Brain pericyte (primary cell): ENCODE data around the gene PPP2R2D.
"Not testable (repeated sequence)": the region's sequence is repeated elsewhere in the genome, so short reads cannot be mapped to it uniquely, and the experiment has no call there.

Experiments used
- DNase-seq: peaks from one replicate; pipeline ENCODE4 v3.0.0-alpha.2; 2012; ENCODE audit warnings: low read depth, low spot score

Gene PPP2R2D

GRCh38 chr10:131948501-131948900, 47.7 kb downstream of the PPP2R2D start:
- DNase-seq, result no peak

- DNase-seq, result no peak
These were observed 48.4 kb downstream of the PPP2R2D start for GRCh38 chr10:131949041-131949862.

DNA sequence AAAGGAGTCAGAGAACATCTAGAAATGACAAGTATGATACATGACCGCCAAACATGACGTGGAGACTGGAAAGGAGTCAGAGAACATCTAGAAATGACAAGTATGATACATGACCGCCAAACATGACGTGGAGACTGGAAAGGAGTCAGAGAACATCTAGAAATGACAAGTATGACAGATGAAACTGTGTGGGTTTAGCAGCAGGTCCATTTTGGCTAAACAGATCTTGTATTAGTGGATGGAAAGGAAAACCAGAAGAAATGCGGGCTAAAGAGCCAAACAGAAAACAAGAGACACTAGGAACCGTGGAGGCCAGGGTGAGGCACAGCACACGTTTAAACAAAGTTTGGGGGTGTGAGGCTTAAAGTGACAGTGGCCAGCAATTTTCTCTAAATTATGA, 49.1 kb downstream of the PPP2R2D start:
- DNase-seq, result not testable (repeated sequence)

DNA sequence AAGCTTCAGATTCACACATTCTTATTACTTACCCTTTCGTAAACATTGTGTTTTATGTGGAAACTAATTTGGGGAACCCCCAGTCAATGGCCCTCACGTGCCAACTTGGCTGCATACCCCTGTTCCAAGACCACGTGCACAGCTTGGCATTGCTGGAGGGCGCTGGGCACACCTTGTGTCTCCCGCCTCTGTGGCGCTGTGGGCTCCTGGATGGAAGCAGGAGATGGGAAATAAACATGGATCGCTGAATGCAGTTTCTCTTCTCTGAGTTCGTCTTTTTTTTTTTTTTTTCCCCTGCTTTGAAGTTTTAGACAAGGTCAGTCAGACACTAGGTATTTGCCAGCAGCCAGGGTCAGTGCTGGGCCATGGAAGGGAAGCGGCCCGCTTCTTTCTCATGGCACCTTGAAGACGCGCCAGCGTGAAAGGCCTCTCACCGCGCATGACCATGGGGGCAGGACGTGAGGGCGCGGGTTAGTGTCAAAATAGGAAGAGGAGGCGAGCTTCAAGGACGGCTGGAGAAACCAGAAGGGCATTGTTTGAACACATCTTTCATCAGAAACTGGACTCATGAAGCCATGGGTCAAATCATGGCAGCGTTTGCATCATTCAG, 53.7 kb downstream of the PPP2R2D start:
- DNase-seq, result no peak

- DNase-seq, result no peak
These were observed 55.0 kb downstream of the PPP2R2D start for GRCh38 chr10:131955591-131956340.

DNA sequence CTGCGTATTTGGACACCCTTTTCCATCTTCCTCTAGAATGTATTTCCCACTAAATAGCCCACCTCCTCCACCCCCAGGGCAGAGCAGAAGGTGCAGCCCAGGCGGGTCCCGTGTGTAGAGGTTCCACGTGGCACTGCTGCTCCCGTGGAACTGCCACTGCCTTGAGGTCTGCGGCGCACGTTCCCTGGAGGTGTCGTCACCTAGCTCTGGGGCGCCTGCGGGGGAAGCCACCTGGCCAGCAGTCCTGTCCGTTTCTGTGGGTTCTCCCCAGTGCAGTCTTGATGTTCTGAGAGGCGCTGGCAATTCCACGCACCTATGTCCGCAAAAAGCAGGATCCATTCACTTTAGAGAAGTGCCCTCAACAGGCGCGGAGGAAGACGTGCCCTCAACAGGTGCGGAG, 59.0 kb downstream of the PPP2R2D start:
- no peak for DNase-seq

- DNase-seq, result no peak
These were observed 59.8 kb downstream of the PPP2R2D start for GRCh38 chr10:131960631-131961046.

- DNase-seq, result no peak
These were observed 60.4 kb downstream of the PPP2R2D start for GRCh38 chr10:131961047-131961776.

DNA sequence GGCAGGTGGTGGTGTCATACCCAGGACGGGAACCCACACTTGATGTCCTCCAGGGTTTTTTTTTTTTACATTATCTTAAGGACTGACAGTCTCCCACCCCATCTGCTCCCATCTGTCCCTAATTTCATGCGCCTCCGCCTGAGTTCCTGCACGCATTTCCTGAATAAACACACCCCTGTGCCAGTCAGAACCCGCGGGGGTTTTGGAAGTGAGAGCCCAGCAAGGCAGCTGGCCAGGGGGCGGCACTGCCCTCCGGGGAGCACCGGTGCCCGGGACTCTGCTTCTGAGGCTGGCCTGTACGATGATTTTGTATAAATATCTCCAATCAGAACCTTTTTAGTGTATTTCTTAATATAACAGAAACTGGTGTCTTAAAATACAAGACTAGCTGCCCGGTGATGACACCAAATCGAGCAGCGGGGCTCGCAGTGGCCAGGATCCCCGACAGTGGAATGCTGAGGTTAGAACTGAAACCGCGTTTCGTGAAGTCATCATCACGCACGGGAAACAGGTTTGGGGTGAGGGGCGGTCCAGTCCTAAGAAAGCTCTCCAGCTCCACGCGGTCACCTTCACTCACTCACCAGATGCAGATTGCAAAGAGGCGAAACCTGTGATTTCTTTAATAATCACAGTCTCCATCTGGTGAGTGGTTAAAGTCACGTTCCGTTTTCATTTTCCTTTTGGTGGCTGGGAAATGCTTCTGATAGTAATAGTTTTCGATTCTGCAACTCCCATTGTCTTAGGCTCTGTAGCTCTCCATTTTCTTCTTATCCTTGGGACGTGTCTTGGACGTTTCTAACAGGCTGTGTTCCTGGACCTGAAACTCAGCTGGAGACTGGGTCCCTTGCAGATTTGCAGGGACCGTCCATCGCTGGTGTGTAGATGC, 61.2 kb downstream of the PPP2R2D start:
- DNase-seq, result no peak

- no peak for DNase-seq
These were observed 62.5 kb downstream of the PPP2R2D start for GRCh38 chr10:131963350-131963749.

- no peak for DNase-seq
These were observed 63.0 kb downstream of the PPP2R2D start for GRCh38 chr10:131963811-131964210.

- no peak for DNase-seq
These were observed 63.5 kb downstream of the PPP2R2D start for GRCh38 chr10:131964298-131964697.

GRCh38 chr10:131968949-131969348, 68.1 kb downstream of the PPP2R2D start:
- DNase-seq, result no peak

- no peak for DNase-seq
These were observed 70.1 kb downstream of the PPP2R2D start for GRCh38 chr10:131970946-131971345.

GRCh38 chr10:131971591-131971990, 70.8 kb downstream of the PPP2R2D start:
- no peak for DNase-seq

DNA sequence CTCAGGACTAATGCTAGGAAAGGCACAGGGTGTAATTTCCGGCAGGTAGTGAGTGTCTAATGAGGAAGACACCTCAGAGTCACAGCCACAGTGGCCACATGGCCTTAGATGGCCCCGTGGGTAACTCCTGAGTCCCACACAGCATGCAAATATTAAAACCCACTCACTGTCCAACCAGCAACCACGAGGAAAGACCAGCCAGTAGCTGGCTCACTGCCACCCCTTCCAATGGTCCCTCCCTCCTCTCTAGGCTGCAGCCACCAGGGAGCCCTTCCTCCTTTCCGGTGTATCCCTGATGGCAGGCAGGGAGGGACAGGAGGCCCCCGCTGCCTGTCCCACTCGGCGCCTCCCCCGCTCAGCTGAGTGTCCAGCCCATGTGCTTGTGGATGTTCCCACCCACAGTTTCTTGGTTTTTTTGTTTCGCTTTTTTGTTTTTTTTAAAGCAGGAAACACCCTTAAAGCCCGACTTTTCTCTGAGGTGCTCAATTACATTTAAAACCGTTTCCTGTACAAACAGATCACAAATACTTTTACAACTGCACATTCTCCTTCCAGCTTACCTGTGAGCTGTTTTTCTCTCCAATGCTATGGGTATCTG, 71.8 kb downstream of the PPP2R2D start:
- no peak for DNase-seq

DNA sequence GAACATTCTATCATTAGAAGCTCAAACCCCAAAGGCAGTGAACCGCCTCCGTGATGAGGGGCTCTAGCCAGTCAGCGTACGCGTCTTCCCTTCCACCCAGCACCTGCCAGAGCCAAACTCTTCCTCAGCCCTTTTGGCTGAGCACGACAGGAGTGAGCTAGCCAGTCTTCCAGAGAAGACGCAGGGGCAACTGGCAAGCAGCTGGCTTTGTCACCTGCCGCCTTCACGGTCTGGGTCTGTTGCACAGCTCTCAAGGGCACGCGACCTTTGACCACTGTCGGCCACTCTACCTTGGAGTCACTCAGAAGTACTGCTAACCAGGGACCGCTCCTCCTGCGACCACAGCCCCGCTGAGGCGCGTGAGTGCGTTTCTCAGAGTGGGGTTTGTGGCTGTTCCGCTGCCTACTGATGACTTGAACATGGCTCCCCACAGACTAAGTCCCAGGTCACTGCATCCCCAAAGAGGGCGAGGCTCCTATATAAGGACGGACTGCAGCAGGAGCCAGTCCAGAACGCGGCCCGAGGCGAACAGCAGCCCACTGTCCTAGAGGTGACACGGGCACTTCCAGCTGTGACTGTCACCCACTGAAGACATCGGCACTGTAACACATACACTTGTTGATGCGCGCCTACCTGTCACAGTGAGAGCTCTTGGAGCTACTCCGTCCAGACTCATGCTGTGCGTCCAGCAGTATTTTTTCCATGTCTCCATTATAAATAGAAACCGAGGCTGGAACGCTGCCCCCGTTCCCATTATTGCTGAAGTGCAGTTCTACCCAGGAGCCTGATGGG, 72.5 kb downstream of the PPP2R2D start:
- DNase-seq, result no peak

GRCh38 chr10:131974034-131974817, 73.4 kb downstream of the PPP2R2D start:
- DNase-seq, result no peak

- no peak for DNase-seq
These were observed 74.2 kb downstream of the PPP2R2D start for GRCh38 chr10:131975003-131975402.
